ENCODE results near the gene SOX18. TPM values are rescaled to one million over a fixed set of nuclear protein-coding genes. Genes with fewer than 3 reads are reported as not detected.

Gene SOX18
- polyA plus RNA-seq, 3 donors: 5.5 to 12.1 (median 12.1) TPM

DNA sequence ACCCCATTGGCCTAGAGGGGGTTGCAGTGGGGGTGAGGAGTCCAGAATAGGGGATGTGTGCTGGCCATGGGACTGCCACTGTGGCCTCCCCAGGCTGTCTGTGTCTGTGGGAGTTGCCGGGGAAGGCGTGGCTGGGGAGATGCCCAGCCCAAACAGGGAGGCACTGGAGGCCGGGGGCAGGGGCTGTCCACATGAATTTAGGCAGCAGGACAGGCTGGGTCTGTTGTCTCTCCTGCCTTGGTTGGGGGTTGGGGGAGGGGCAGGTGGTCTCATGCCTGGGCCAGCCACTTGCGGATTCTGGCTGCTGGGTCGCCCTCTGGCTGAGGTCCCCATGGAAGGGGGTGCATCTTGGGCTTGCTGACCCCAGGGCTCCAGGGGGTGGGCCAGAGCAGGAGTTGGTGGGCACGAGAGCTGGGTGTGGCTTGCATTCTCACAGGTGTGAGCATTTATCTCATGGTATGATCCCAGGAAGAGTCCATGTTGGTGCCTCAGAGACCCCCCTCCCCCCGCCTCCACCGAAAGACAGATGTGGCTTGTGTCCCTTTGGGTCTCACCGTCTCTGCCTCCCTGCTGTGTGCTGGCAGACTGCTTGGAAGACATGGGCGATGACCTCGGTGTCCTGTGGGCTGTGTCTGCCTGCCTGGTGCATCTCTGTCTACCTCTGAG is 4.0 kb downstream of the SOX18 start:
- DNase-seq (ENCODE audit: extremely low read depth in 1 of 11, low read depth in 9 of 11, low spot score in 4 of 11): no peak

- no peak for DNase-seq (ENCODE audit: extremely low read depth in 1 of 11, low read depth in 9 of 11, low spot score in 4 of 11)
Observed at GRCh38 chr20:64044484-64045247, 4.8 kb downstream of the SOX18 start.

GRCh38 chr20:64043768-64044167 is 5.7 kb downstream of the SOX18 start:
- DNase-seq (ENCODE audit: extremely low read depth in 1 of 11, low read depth in 9 of 11, low spot score in 4 of 11): no peak

- DNase-seq (ENCODE audit: extremely low read depth in 1 of 11, low read depth in 9 of 11, low spot score in 4 of 11): no peak
Observed at GRCh38 chr20:64042054-64042781, 7.2 kb downstream of the SOX18 start.

DNA sequence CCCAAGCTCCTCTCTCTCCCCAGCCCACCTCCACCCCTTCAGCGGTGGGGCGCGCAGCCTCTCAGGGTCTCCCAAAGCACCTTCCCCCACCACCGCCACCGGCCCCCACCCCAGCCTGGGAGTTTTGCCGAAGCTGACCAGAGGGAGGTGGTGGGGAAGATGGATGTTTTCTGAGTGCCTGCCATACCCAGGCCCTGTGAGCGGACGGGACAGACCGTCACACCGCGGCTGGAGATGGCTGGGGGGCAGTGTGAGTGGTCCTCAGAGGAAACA is 7.7 kb downstream of the SOX18 start:
- DNase-seq (ENCODE audit: extremely low read depth in 1 of 11, low read depth in 9 of 11, low spot score in 4 of 11): no peak

- no peak for DNase-seq (ENCODE audit: extremely low read depth in 1 of 11, low read depth in 9 of 11, low spot score in 4 of 11)
Observed at GRCh38 chr20:64041040-64041780, 8.2 kb downstream of the SOX18 start.

DNA sequence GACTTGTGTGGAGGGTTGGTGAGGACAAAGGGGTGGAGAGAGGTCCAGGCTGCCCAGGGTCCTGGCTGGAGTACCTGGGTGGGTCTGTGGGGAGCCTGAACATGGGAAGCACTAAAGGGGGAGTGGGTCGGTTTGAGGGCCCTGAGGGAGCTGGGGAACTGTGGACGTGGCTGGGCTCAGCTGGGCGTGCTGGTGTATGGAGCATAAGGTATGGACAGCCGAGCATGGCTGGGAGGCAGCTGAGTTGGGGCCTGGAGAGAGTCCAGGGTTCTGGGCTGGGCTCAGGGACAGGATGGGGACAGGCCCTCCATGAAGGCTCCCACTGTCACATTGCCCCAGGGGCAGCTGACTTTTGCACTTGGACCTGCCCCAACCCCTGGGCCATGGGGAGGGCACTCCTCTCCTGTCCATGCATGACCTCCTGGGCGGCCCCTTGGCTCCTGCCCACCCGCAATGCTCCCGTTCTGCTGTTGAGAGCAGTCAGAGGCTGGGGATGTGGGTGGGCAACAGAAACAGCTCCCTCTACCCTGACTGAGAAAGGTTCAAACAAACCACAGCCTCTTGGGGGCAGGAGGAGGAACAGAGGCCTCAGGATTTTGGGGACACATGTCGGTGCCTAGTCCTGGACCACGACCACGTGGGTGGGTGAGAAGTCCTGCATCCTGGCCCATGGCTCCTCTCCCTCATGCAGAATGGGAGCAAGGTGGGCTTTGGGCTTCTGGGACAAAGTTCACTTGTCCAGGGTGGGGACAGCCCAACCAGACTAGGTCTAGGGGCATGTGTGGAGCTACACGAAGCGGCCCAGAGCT is 9.0 kb downstream of the SOX18 start:
- no peak for DNase-seq (ENCODE audit: extremely low read depth in 1 of 11, low read depth in 9 of 11, low spot score in 4 of 11)

- no peak for DNase-seq (ENCODE audit: extremely low read depth in 1 of 11, low read depth in 9 of 11, low spot score in 4 of 11)
Observed at GRCh38 chr20:64039293-64040160, 9.9 kb downstream of the SOX18 start.

DNA sequence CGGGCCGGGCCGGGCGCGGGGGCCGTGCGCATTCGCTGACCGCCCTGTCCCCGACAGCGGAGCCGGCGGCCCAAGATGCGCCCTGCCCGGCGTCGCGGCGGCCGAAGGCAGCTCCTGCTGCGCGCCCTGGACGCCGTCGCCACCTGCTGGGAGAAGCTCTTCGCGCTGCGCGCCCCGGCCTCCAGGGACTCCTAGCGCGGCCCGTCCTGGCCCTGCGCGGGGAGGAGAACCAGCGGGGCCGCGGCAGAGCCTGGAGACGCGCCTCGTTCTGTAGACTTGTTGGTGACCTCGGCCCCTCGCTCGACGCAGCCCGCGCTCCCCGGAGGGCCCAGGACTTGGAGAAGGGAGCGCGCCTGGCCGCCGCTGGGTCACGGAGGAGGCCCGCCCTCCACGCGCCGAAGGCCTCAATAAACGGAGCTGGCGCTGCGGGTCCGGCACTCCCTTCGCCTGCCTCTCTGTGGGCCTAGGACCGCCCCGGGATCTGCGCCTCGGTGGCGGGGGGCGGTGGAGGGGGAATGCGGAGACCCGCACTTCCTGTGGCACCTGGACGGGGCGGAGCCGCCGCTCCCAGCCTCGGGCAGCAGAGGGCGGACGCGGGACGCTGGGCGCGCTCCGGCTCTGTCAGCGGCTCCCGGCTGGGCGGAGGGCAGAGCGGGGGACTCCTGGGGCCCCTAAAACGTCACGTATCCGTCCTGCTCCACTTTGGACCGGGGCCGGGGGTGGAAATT is 10.7 kb downstream of the SOX18 start:
- peak in 5 of 11 donors; percentile 61 to 74 (median 71) for DNase-seq (ENCODE audit: extremely low read depth in 1 of 11, low read depth in 9 of 11, low spot score in 4 of 11)

GRCh38 chr20:64038224-64038564 is 11.2 kb downstream of the SOX18 start:
- DNase-seq (ENCODE audit: extremely low read depth in 1 of 11, low read depth in 9 of 11, low spot score in 4 of 11): no peak

- no peak for DNase-seq (ENCODE audit: extremely low read depth in 1 of 11, low read depth in 9 of 11, low spot score in 4 of 11)
Observed at GRCh38 chr20:64037498-64038213, 11.8 kb downstream of the SOX18 start.

- DNase-seq (ENCODE audit: extremely low read depth in 1 of 11, low read depth in 9 of 11, low spot score in 4 of 11): no peak
Observed at GRCh38 chr20:64037199-64037497, 12.3 kb downstream of the SOX18 start.

DNA sequence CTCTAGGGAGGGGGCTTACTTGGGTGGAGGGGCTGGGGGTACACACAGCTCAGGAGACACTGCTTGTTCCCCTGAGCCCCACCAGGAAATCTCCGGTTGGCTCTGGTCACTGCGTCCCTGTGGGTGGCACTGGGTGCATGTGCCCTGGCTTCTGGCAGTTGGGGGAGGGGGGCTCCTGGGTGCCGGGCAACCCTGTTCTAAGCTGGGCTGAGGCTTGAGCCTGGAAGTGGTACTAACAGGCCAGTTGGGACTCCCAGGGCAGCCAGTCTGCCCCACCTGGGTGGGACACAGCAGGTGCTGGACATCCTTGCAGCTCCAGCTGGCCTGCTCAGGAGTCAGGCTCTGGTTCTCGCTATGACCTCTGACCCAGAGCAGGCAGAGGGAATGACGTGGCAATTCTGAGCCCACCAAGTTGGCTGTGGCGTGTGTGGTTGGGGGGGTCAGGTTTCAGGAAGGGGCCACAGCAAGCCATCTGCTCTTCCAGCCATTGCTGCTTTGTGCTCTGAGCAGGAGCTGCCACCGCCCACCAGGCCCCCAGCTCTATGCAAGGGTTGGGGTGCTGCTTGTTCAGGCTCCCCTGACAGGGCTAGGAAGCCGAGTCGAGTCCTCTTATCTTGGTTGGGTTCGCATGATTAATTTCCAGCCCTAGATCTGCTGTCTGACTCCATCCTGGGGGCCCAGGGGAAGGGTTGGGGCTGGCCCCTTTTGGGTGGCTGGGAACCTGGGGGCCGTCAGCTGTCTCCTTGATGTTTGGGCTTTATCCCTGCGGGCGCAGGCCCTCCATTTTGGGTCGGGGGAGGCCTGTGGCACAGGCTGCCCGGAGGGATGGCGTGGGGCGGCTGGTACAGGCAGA is 12.9 kb downstream of the SOX18 start:
- no peak for DNase-seq (ENCODE audit: extremely low read depth in 1 of 11, low read depth in 9 of 11, low spot score in 4 of 11)

DNA sequence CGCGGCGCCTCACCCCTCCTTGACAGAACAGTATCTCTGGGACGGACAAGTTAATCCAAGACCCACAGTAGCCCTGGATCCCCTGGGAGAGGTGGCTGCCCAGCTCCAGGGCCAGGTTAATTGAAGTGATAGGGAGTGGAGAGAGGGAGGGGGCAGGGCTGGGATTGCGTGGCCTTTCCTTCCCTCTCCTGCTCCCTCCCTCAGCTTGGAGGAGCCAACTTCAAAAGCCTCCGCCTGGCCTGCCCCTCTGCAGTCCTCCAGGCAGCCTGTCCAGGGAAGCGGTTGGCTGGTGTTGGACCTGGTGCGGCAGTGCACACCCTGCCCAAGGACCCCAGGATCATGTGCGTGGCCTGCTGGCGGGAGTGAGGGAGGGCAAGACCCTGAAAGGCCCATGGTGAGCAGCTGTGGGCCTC is 13.5 kb downstream of the SOX18 start, which contains the start of gene C20orf204:
C20orf204 (plus strand) TSS at position 250 of the 413 bp plus-strand sequence; CDS start at position 392, 142 bp downstream.
- DNase-seq (ENCODE audit: extremely low read depth in 1 of 11, low read depth in 9 of 11, low spot score in 4 of 11): no peak

GRCh38 chr20:64035066-64035932 is 14.1 kb downstream of the SOX18 start:
- no peak for DNase-seq (ENCODE audit: extremely low read depth in 1 of 11, low read depth in 9 of 11, low spot score in 4 of 11)

Measured in renal cortex interstitium (tissue), 11 donors.